HepG2 (cell line): ENCODE measurements around the gene MX2. TPM values are rescaled to one million over a fixed set of nuclear protein-coding genes. Genes with fewer than 3 reads are reported as not detected.
A peak's percentile ranks its signal among the peaks of the same experiment; 100 is the strongest.

ENCODE experiments used
- ATAC-seq: fragments of 200-7000 bp; cut with Tn5 transposase; 3 replicates; pipeline ENCODE4 v1.9.1; 2020; ENCODE audit warnings: mild to moderate bottlenecking, moderate library complexity
- BruUV-seq: library from RNA; stranded (reverse); fragments of 400-500 nt; replicated peaks from 2 replicates; lab custom pipeline; 2021; lab: Mats Ljungman, UMichigan
- CTCF ChIA-PET: fragments of 300-600 bp; formaldehyde crosslinking; extraction: SDS; loops from one replicate; lab custom pipeline; 2021; ENCODE audit warnings: low total read pairs, inconsistent platforms, low intra/inter-chr PET ratio; lab: Yijun Ruan, JAX
- POLR2A ChIA-PET: fragments of 350-600 bp; sonication (Branson Sonifier 250); formaldehyde crosslinking; loops from one replicate; lab custom pipeline; 2020; ENCODE audit warnings: antibody characterized with exemption, inconsistent platforms; lab: Yijun Ruan, JAX
- DNase-seq: peaks from one replicate; pipeline ENCODE4 v3.0.0-alpha.2; 2015; ENCODE audit warnings: low spot score
- FAIRE-seq: peaks from 3 replicates; lab custom pipeline; 2011; peaks lifted over from hg19 to GRCh38; lab: Jason Lieb, UNC
- H2AFZ ChIP-seq: one replicate; pipeline ENCODE4 v1.6.1; 2011; ENCODE audit warnings: low read length, inconsistent platforms
- H3K27ac ChIP-seq: fragments of 300-600 bp; 3 replicates; pipeline ENCODE4 v1.8.0; 2011; ENCODE audit warnings: mixed run types, mild to moderate bottlenecking, mixed read lengths, low read length, inconsistent platforms; ENCODE audit not compliant: insufficient read depth; ENCODE audit errors: extremely low read length
- H3K27me3 ChIP-seq, 2 experiments: fragments of 200-600 bp in 1 of 2; 2 replicates in 1 of 2; 3 replicates in 1 of 2; pipeline versions ENCODE4 v1.6.0 to v1.8.0; 2011; ENCODE audit warnings: low read length in 2 of 2, mild to moderate bottlenecking in 2 of 2, moderate library complexity in 2 of 2, inconsistent platforms in 1 of 2; ENCODE audit not compliant: insufficient read depth in 2 of 2, control insufficient read depth in 1 of 2
- H3K36me3 ChIP-seq, 2 experiments: fragments of 200-600 bp in 1 of 2; replicated peaks in 1 of 2; 2 replicates in 1 of 2; 3 replicates in 1 of 2; pipeline versions ENCODE4 v1.5.1 to v1.8.0; 2011; ENCODE audit warnings: low read length in 2 of 2, inconsistent platforms in 1 of 2; ENCODE audit not compliant: insufficient read depth in 2 of 2, control insufficient read depth in 1 of 2
- H3K4me1 ChIP-seq: 2 replicates; pipeline ENCODE4 v1.5.1; 2012; ENCODE audit warnings: low read length, inconsistent platforms; ENCODE audit not compliant: insufficient read depth
- H3K4me2 ChIP-seq: 2 replicates; pipeline ENCODE4 v1.6.0; 2011; ENCODE audit warnings: low read depth, low read length, inconsistent platforms
- H3K4me3 ChIP-seq, 3 experiments: fragments of 200-600 bp in 1 of 3; sonication (generic), shearing (Covaris generic) in 1 of 3; replicated peaks in 1 of 3; 2 replicates each; pipeline ENCODE4 v1.5.1; 2011 to 2016; ENCODE audit warnings: low read length in 3 of 3, inconsistent platforms in 2 of 3, low read depth in 2 of 3, mild to moderate bottlenecking in 2 of 3, control low read depth in 1 of 3, mixed read lengths in 1 of 3; ENCODE audit not compliant: insufficient read depth in 1 of 3
- H3K79me2 ChIP-seq: one replicate; pipeline ENCODE4 v1.6.1; 2011; ENCODE audit warnings: low read length, inconsistent platforms; ENCODE audit not compliant: insufficient read depth
- H3K9ac ChIP-seq: 2 replicates; pipeline ENCODE4 v1.6.0; 2011; ENCODE audit warnings: mild to moderate bottlenecking, low read depth, low read length, inconsistent platforms; ENCODE audit not compliant: insufficient read depth
- H3K9me3 ChIP-seq: 2 replicates; pipeline ENCODE4 v1.5.1; 2012; ENCODE audit warnings: mild to moderate bottlenecking, low read length
- H4K20me1 ChIP-seq: 2 replicates; pipeline ENCODE4 v1.6.0; 2011; ENCODE audit warnings: inconsistent platforms, mild to moderate bottlenecking, low read length, moderate library complexity; ENCODE audit not compliant: insufficient read depth
- HNRNPUL1 ChIP-seq: fragments of 200-400 bp; formaldehyde crosslinking; IDR thresholded peaks from 2 replicates; pipeline ENCODE4 v1.6.1; 2017; ENCODE audit warnings: low read depth, mild to moderate bottlenecking, low read length, moderate library complexity
- MATR3 ChIP-seq: sonication (generic); formaldehyde crosslinking; IDR thresholded peaks from 2 replicates; pipeline ENCODE4 v1.4.0; 2020; ENCODE audit warnings: missing genetic modification reagents
- NFIC ChIP-seq: IDR thresholded peaks from 2 replicates; pipeline ENCODE4 v1.6.1; 2012; ENCODE audit warnings: mild to moderate bottlenecking, low read length, inconsistent platforms
- PHF21A ChIP-seq: sonication (generic); formaldehyde crosslinking; IDR thresholded peaks from 2 replicates; pipeline ENCODE4 v1.5.0; 2020; ENCODE audit warnings: mild to moderate bottlenecking, missing genetic modification reagents
- SATB2 ChIP-seq: sonication (generic); formaldehyde crosslinking; IDR thresholded peaks from 2 replicates; pipeline ENCODE4 v1.5.0; 2020; ENCODE audit warnings: missing genetic modification reagents
- ZC3H4 ChIP-seq: sonication (generic); formaldehyde crosslinking; IDR thresholded peaks from 2 replicates; pipeline ENCODE4 v1.4.0; 2020; ENCODE audit warnings: missing genetic modification reagents, borderline replicate concordance
- ZKSCAN1 ChIP-seq: fragments of 150-350 bp; IDR thresholded peaks from 2 replicates; pipeline ENCODE4 v1.6.1; 2014; ENCODE audit warnings: low read length
- ZNF136 ChIP-seq: sonication (generic); formaldehyde crosslinking; IDR thresholded peaks from 2 replicates; pipeline ENCODE4 v1.8.1; 2022; ENCODE audit warnings: low read depth, mild to moderate bottlenecking, moderate library complexity, missing genetic modification reagents
- WGBS: methylation state at CpG from one replicate; pipeline ENCODE4 v1.1.6; 2017; ENCODE audit warnings: low lambda C conversion rate; 5-methylcytosine and 5-hydroxymethylcytosine counted together
- in situ Hi-C: cut with HindIII; loops from 2 replicates; pipeline ENCODE4 v1.10.0; 2017; ENCODE audit warnings: low pct_unique_long_range_greater_than_20kb; ENCODE audit not compliant: extremely low pct_ligation_motif_present
- intact Hi-C: fragments of 100-400 bp; cut with micrococcal nuclease; formaldehyde crosslinking; loops from one replicate; pipeline ENCODE4 v1.10.0; 2022; ENCODE audit not compliant: unreplicated experiment
- polyA plus RNA-seq, 8 experiments: library from polyadenylated mRNA; depleted of rRNA in 3 of 8; stranded (reverse) in 7 of 8; unstranded in 1 of 8; fragments of >200 nt; fragmentation: Illumina TruSeq in 4 of 8; extraction: Trizol in 4 of 8; gene quantifications; 2 replicates each; pipeline versions ENCODE4 v1.2.1 to v1.2.3, GENCODE V29; 2011 to 2016; ENCODE audit warnings: low read depth in 4 of 8, missing spikeins in 1 of 8, mixed read lengths in 1 of 8; ENCODE audit not compliant: insufficient read depth in 1 of 8
- total RNA-seq, 5 experiments: library from RNA; depleted of rRNA; stranded (reverse); fragments of >200 nt; fragmentation: Illumina TruSeq; extraction: Trizol; gene quantifications; 2 replicates each; pipeline ENCODE4 v1.2.3, GENCODE V29; 2016; ENCODE audit warnings: low read depth in 1 of 5
- TF ChIP-seq, protein P1 (sequence below): sonication (generic); formaldehyde crosslinking; IDR thresholded peaks from 2 replicates; pipeline ENCODE4 v1.8.1; 2023; ENCODE audit warnings: mild to moderate bottlenecking, missing genetic modification reagents
- TF ChIP-seq, protein P2 (sequence below): sonication (generic); formaldehyde crosslinking; conservative IDR thresholded peaks from 2 replicates; pipeline ENCODE4 v1.4.0; 2020; ENCODE audit warnings: missing genetic modification reagents
- TF ChIP-seq, protein P3 (sequence below): sonication (generic); formaldehyde crosslinking; IDR thresholded peaks from 2 replicates; pipeline ENCODE4 v1.4.0; 2020; ENCODE audit warnings: missing genetic modification reagents

Gene MX2
- total and polyA plus RNA-seq, 2 of the 13 experiments (the other 11 are each of a cell fraction or from before 2014, with no cell fraction given), result 24.0 to 35.7 TPM

DNA sequence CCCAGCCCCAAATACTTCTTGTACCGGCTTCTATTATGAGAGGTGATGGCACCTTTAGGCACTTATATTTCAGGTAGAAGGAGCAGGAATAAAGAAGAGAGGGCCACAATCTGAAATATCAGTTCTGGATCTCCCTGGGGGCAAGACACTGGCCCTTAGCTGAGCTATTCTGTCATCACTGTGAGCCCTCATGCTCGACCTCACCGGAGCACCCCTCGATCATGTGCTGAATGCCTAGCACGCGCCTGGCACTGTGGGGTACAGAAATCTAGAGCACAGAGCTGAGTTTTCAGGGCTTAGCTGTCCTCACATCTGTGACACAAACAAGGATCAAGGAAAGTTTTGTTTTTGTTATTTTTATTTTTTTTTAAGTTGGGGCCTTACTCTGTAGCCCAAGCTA, 56.6 kb downstream of the MX2 start (continued):
- TF ChIP-seq HNRNPUL1, result no peak
- TF ChIP-seq, protein P1, sequence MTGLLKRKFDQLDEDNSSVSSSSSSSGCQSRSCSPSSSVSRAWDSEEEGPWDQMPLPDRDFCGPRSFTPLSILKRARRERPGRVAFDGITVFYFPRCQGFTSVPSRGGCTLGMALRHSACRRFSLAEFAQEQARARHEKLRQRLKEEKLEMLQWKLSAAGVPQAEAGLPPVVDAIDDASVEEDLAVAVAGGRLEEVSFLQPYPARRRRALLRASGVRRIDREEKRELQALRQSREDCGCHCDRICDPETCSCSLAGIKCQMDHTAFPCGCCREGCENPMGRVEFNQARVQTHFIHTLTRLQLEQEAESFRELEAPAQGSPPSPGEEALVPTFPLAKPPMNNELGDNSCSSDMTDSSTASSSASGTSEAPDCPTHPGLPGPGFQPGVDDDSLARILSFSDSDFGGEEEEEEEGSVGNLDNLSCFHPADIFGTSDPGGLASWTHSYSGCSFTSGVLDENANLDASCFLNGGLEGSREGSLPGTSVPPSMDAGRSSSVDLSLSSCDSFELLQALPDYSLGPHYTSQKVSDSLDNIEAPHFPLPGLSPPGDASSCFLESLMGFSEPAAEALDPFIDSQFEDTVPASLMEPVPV (CRISPR knock-in tag), result no peak
- no peak for TF ChIP-seq ZNF136 (CRISPR knock-in tag)
- no peak for TF ChIP-seq ZC3H4 (CRISPR knock-in tag)
- TF ChIP-seq ZKSCAN1, result no peak
- TF ChIP-seq, all 625 proteins: peak for 0

DNA sequence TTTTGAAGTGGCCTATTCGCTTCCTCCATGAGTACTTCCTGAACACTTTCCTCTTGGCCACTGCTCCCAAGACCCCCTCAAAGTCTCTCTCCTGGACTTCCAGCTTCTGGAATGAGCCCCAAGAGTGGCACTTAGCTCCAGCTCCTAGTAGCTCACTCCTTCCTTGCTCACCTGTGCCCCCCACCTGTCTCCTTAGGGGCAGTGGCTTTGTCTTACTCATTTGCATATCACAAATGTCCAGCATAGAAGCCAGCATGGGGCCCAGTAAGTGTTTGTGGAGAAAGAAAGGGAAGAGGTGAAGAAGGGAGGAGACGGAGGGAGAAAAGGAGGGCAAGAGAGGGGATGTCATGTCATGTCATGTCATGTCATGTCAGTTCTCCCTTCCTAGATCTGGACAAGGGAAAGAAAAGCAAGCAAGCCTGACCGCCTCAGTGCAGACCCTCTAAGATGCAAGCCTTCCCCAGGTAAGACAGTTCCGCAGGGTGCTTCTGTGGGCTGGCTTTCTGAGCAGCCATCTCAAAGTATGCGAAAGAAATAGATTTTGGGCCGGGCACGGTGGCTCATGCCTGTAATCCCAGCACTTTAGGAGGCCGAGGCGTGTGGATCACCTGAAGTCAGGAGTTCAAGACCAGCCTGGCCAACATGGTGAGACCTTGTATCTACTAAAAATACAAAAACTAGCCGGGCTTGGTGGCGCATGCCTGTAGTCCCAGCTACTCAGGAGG, 57.3 kb downstream of the MX2 start:
- H3K4me1 ChIP-seq, result peaks cover 12% of the 10 kb centered on the region
- no peak overlapping the region for H3K9ac ChIP-seq
- intact Hi-C loops (loop anchor here (5.0 kb wide), 1 partner anchor 52 kb away; no protein-coding TSS in a partner anchor), in situ Hi-C loops (no loop called here)
- WGBS, result 69% methylated on average over 11 of the region's 11 CpGs
- H3K27ac ChIP-seq, result no peak overlapping the region
- no peaks in the 10 kb centered on the region; a peak in 1 of 5 replicates for H3K27me3 ChIP-seq
- 0 out of 2 replicates have a peak overlapping the region, but pooled peaks have one; percentile 12 for H3K4me2 ChIP-seq
- ATAC-seq (no peak), DNase-seq (no peak), FAIRE-seq (no peak)
- no peaks in the 10 kb centered on the region for H3K79me2 ChIP-seq
- no peaks in the 10 kb centered on the region for H3K9me3 ChIP-seq
- H3K4me3 ChIP-seq, result no peak overlapping the region; a peak in 1 of 6 replicates
- BruUV-seq, result no TSS peak
- H3K36me3 ChIP-seq, result no peaks in the 10 kb centered on the region
- CTCF ChIA-PET, result no interaction called here
- POLR2A ChIA-PET, result interaction anchor here (1.5 to 1.9 kb wide), 2 partner anchors 49 to 97 kb away, joined by 4 to 8 read pairs; no protein-coding TSS in a partner anchor
- no peak overlapping the region for H2AFZ ChIP-seq
- H4K20me1 ChIP-seq, result no peaks in the 10 kb centered on the region
- TF ChIP-seq, protein P2, sequence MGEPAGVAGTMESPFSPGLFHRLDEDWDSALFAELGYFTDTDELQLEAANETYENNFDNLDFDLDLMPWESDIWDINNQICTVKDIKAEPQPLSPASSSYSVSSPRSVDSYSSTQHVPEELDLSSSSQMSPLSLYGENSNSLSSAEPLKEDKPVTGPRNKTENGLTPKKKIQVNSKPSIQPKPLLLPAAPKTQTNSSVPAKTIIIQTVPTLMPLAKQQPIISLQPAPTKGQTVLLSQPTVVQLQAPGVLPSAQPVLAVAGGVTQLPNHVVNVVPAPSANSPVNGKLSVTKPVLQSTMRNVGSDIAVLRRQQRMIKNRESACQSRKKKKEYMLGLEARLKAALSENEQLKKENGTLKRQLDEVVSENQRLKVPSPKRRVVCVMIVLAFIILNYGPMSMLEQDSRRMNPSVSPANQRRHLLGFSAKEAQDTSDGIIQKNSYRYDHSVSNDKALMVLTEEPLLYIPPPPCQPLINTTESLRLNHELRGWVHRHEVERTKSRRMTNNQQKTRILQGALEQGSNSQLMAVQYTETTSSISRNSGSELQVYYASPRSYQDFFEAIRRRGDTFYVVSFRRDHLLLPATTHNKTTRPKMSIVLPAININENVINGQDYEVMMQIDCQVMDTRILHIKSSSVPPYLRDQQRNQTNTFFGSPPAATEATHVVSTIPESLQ (CRISPR knock-in tag), result no peak
- TF ChIP-seq SATB2, result no peak
- TF ChIP-seq, protein P3, sequence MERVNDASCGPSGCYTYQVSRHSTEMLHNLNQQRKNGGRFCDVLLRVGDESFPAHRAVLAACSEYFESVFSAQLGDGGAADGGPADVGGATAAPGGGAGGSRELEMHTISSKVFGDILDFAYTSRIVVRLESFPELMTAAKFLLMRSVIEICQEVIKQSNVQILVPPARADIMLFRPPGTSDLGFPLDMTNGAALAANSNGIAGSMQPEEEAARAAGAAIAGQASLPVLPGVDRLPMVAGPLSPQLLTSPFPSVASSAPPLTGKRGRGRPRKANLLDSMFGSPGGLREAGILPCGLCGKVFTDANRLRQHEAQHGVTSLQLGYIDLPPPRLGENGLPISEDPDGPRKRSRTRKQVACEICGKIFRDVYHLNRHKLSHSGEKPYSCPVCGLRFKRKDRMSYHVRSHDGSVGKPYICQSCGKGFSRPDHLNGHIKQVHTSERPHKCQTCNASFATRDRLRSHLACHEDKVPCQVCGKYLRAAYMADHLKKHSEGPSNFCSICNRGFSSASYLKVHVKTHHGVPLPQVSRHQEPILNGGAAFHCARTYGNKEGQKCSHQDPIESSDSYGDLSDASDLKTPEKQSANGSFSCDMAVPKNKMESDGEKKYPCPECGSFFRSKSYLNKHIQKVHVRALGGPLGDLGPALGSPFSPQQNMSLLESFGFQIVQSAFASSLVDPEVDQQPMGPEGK (CRISPR knock-in tag), result no peak
- no peak for TF ChIP-seq NFIC
- no peak for TF ChIP-seq PHF21A (CRISPR knock-in tag)
- TF ChIP-seq MATR3 (CRISPR knock-in tag), result no peak
